DMS79 treated with DMSO at 0.1 percent for 48 hours (cell line): ENCODE data around the gene MFGE8.

ENCODE experiments used
- DNase-seq: peaks from one replicate; lab custom pipeline; 2025; lab: John Stamatoyannopoulos, UW

Gene MFGE8

GRCh38 chr15:88872106-88872505 lies 41.1 kb downstream of the MFGE8 start:
- DNase-seq = no peak

- DNase-seq = no peak
Measured at GRCh38 chr15:88871313-88871712, 41.9 kb downstream of the MFGE8 start.

- DNase-seq = no peak
Measured at GRCh38 chr15:88866295-88866881, 46.8 kb downstream of the MFGE8 start.

- no peak for DNase-seq
Measured at GRCh38 chr15:88865498-88866099, 47.6 kb downstream of the MFGE8 start.

- no peak for DNase-seq
Measured at GRCh38 chr15:88864861-88865497, 48.2 kb downstream of the MFGE8 start.

- DNase-seq = no peak
Measured at GRCh38 chr15:88863412-88863811, 49.8 kb downstream of the MFGE8 start.

- DNase-seq = no peak
Measured at GRCh38 chr15:88860212-88860611, 53.0 kb downstream of the MFGE8 start.

- no peak for DNase-seq
Measured at GRCh38 chr15:88859550-88859949, 53.6 kb downstream of the MFGE8 start.

GRCh38 chr15:88858934-88859333 lies 54.2 kb downstream of the MFGE8 start:
- no peak for DNase-seq

GRCh38 chr15:88852476-88852875 lies 60.7 kb downstream of the MFGE8 start:
- no peak for DNase-seq

- no peak for DNase-seq
Measured at GRCh38 chr15:88849376-88850072, 63.7 kb downstream of the MFGE8 start.
